ENCODE measurements around the gene IDH3B.
A peak's percentile ranks its signal among the peaks of the same experiment; 100 is the strongest.

IDH3B gene

DNA sequence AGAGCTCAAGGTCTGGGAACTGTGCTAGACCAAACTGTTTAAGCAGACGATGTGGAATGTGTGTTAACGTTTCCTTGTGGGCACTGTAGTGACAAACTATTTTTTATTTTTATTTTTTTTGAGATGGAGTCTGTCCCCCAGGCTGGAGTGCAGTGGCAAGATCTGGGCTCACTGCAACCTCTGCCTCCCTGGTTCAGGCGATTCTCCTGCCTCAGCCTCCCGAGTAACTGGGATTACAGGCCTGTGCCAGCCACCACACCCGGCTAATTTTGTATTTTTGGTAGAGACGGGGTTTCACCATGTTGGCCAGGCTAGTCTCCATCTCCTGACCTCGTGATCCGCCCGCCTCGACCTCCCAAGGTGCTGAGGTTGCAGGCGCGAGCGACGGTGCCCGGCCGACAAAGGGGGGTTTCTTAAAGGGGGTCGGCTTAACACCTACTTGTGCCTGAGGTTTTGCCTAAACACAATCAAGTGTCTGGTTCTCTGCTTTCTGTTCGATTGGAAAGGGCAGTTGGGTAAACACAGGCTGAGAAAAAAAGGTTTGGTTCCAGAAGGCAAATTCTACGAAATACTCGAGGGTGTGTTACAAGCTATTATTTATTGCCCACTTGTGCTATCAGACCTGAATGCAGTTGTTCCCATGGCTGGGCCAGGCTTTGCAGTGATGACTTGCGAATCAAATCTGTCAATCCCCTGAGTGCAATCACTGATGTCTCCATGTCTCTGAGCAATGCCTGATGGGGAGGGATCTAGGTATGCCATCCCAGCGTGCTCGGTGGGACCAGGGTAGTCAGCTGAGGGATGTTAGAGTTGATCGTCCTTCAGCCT, 10.2 kb downstream of the IDH3B start:
- Histone ChIP-seq H3K36me3 (ENCODE audit: insufficient read depth, low read length) (peaks cover 59% of the 10 kb centered on the region), H3K79me2 (ENCODE audit: insufficient read depth, low read length) (peaks cover 25% of the 10 kb centered on the region), H3K4me2 (ENCODE audit: low read length) (peak overlapping the region; percentile 97), H2AFZ (ENCODE audit: low read length) (no peak overlapping the region), H3K27me3 (ENCODE audit: insufficient read depth, low read length) (no peaks in the 10 kb centered on the region), H3K4me1 (ENCODE audit: insufficient read depth, low read length, severe bottlenecking) (peaks cover 34% of the 10 kb centered on the region), H3K4me3 (ENCODE audit: low read depth, low read length, poor library complexity, severe bottlenecking) (peak overlapping the region; percentile 100), H3K27ac (ENCODE audit: low read depth, low read length, poor library complexity, severe bottlenecking) (peak overlapping the region; percentile 78), H3F3A (ENCODE audit: insufficient read depth, low read length) (peaks cover 7% of the 10 kb centered on the region; the same call in 1 of the 2 replicates), H3K9ac (ENCODE audit: low read length) (peak overlapping the region; percentile 89), H4K20me1 (ENCODE audit: insufficient read depth, low read length) (0 out of 2 replicates have a peak, but pooled peaks cover 2% of the 10 kb centered on the region), H3K9me3 (ENCODE audit: low read length) (no peaks in the 10 kb centered on the region), H3K9me2 (ENCODE audit: low read depth, low read length) (no peaks in the 10 kb centered on the region)
- TF ChIP-seq, protein P1, sequence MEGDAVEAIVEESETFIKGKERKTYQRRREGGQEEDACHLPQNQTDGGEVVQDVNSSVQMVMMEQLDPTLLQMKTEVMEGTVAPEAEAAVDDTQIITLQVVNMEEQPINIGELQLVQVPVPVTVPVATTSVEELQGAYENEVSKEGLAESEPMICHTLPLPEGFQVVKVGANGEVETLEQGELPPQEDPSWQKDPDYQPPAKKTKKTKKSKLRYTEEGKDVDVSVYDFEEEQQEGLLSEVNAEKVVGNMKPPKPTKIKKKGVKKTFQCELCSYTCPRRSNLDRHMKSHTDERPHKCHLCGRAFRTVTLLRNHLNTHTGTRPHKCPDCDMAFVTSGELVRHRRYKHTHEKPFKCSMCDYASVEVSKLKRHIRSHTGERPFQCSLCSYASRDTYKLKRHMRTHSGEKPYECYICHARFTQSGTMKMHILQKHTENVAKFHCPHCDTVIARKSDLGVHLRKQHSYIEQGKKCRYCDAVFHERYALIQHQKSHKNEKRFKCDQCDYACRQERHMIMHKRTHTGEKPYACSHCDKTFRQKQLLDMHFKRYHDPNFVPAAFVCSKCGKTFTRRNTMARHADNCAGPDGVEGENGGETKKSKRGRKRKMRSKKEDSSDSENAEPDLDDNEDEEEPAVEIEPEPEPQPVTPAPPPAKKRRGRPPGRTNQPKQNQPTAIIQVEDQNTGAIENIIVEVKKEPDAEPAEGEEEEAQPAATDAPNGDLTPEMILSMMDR (IDR thresholded peaks at IDR 0.05; ENCODE audit: low read length) = no peak
- TF ChIP-seq EZH2 (IDR thresholded peaks at IDR 0.05; ENCODE audit: borderline replicate concordance, low read length) = no peak

DNA sequence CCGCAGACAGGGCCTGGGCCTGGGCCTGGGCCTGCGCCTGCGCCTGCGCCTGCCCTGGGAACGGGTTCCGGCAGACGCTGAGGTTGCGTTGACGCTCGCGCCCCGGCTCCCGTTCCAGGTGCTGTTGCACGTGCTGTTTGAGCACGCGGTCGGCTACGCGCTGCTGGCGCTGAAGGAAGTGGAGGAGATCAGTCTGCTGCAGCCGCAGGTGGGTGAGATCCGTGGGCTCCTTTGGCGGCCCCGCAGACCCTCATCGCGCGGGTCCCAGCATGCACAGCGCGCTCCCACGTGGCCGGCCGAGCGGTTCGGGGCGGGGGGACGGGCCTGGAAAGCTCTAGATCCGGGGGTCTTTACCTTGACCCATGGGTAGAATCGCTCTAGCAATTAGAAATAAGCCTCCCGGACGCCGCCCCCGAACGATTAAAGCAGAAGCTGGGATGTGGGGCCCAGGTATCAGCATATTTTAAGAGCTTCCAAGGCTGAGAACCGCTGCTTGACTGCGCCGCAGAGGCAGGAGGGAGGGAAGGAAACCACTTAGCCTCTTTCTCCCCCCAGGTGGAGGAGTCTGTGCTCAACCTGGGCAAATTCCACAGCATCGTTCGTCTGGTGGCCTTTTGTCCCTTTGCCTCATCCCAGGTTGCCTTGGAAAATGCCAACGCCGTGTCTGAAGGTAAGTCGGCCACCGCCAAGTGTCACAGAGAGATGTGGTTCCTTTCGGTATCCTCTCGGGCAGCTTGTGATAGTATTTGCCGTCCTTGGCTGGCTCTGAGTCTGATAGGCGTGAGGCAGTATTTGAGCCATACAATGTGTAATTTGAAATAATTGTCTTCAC, 11.1 kb downstream of the IDH3B start:
- Histone ChIP-seq H3K4me3 (ENCODE audit: low read depth, low read length, poor library complexity, severe bottlenecking) (peak overlapping the region; percentile 100), H3K9me2 (ENCODE audit: low read depth, low read length) (no peaks in the 10 kb centered on the region), H2AFZ (ENCODE audit: low read length) (no peak overlapping the region), H3K9ac (ENCODE audit: low read length) (peak overlapping the region; percentile 89), H3K27me3 (ENCODE audit: insufficient read depth, low read length) (no peaks in the 10 kb centered on the region), H3F3A (ENCODE audit: insufficient read depth, low read length) (no peaks in the 10 kb centered on the region; the same call in 1 of the 2 replicates), H3K79me2 (ENCODE audit: insufficient read depth, low read length) (peaks cover 25% of the 10 kb centered on the region), H4K20me1 (ENCODE audit: insufficient read depth, low read length) (0 out of 2 replicates have a peak, but pooled peaks cover 2% of the 10 kb centered on the region), H3K4me1 (ENCODE audit: insufficient read depth, low read length, severe bottlenecking) (peaks cover 34% of the 10 kb centered on the region), H3K27ac (ENCODE audit: low read depth, low read length, poor library complexity, severe bottlenecking) (peak overlapping the region; percentile 78), H3K9me3 (ENCODE audit: low read length) (no peaks in the 10 kb centered on the region), H3K4me2 (ENCODE audit: low read length) (peak overlapping the region; percentile 97), H3K36me3 (ENCODE audit: insufficient read depth, low read length) (peaks cover 51% of the 10 kb centered on the region)
- no peak for TF ChIP-seq EZH2 (IDR thresholded peaks at IDR 0.05; ENCODE audit: borderline replicate concordance, low read length)
- TF ChIP-seq, protein P1 (IDR thresholded peaks at IDR 0.05; ENCODE audit: low read length) = no peak

DNA sequence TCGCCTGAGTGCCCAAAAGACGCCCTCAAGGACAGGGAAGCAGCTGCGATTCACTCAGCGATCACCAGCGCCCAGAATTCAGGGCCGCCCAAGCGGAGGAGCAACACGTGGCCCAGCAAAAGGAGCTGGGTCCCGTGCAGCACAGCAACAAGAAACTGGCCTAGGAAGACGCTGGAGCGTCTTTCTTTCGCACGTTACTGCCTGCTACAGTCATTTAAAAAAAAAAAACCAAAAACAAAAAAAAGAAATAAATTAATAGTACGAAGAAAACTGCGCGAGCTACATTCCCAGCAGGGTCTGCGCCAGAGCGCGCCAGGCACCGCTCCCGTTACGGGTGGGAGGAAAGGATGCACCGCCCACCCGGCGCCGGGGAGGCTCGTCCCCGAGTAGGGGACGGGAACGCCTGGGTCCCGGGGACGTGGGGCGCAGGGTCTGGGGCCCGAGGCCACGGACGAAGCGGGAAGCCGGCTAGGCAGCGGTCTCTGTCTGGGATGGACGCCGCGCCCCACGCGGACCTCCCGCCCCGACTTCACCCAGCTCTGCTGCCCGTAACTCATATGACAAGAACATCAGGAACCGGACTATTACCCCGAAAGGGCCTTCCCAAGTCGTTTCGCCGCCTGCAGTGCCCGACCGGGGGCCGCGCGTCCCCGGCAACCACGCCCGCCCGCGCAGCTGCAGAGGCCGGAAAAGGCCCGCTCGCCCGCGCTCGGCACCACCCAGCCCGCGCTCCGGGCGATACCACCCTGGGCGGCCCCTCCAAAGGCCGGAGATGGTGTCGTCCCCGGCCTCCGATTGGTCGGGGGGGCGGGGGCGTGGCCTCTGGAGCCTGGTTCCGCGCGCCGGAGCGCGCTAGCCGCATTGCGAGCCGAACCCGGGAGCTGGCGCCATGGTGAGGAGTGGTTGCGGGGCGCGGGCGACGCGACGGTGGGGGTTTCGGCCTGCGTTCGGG, 12.0 kb downstream of the IDH3B start, which contains the start of gene NOP56:
Gene NOP56 (plus strand): TSS at position 861 of the 952 bp plus-strand sequence. CDS start 29 bp downstream, at position 890.
- no peaks in the 10 kb centered on the region for H3K9me3 ChIP-seq (ENCODE audit: low read length)
- peak within 1 kb of the TSS; percentile 97 for H3K4me2 ChIP-seq (ENCODE audit: low read length)
- H3K4me1 ChIP-seq (ENCODE audit: insufficient read depth, low read length, severe bottlenecking) = peaks cover 34% of the 10 kb centered on the region
- TF ChIP-seq, protein P1 (IDR thresholded peaks at IDR 0.05; ENCODE audit: low read length) = no peak
- TF ChIP-seq EZH2 (IDR thresholded peaks at IDR 0.05; ENCODE audit: borderline replicate concordance, low read length) = no peak
- H3K27ac ChIP-seq (ENCODE audit: low read depth, low read length, poor library complexity, severe bottlenecking) = peak within 1 kb of the TSS; percentile 81
- H3K79me2 ChIP-seq (ENCODE audit: insufficient read depth, low read length) = peaks cover 25% of the 10 kb centered on the region
- H3K27me3 ChIP-seq (ENCODE audit: insufficient read depth, low read length) = no peaks in the 10 kb centered on the region
- H3K4me3 ChIP-seq (ENCODE audit: low read depth, low read length, poor library complexity, severe bottlenecking) = peak within 1 kb of the TSS; percentile 100
- H3F3A ChIP-seq (ENCODE audit: insufficient read depth, low read length) = no peaks in the 10 kb centered on the region; the same call in 1 of the 2 replicates
- H3K36me3 ChIP-seq (ENCODE audit: insufficient read depth, low read length) = peaks cover 42% of the 10 kb centered on the region
- H2AFZ ChIP-seq (ENCODE audit: low read length) = peak within 1 kb of the TSS; percentile 66; the same call in 1 of the 2 replicates
- H3K9ac ChIP-seq (ENCODE audit: low read length) = peak within 1 kb of the TSS; percentile 89
- H4K20me1 ChIP-seq (ENCODE audit: insufficient read depth, low read length) = 0 out of 2 replicates have a peak, but pooled peaks cover 2% of the 10 kb centered on the region
- no peaks in the 10 kb centered on the region for H3K9me2 ChIP-seq (ENCODE audit: low read depth, low read length)

All from OCI-LY1 (cell line).